Neural cell (in vitro differentiated cells): ENCODE measurements around the gene MAML3. TPM values are rescaled to one million over a fixed set of nuclear protein-coding genes. Genes with fewer than 3 reads are reported as not detected.

Experiments
- H2AFZ ChIP-seq: fragments of 200-600, 300-800 bp; sonication (generic), shearing (Covaris generic); 2 replicates; pipeline ENCODE4 v1.6.0; 2014; ENCODE audit warnings: low read depth, mild to moderate bottlenecking, antibody characterized with exemption, low read length, moderate library complexity
- H3F3A ChIP-seq: fragments of 200-600 bp; shearing (Covaris generic); 2 replicates; pipeline ENCODE4 v1.6.1; 2016; ENCODE audit warnings: mild to moderate bottlenecking, moderate library complexity, mixed read lengths, antibody characterized with exemption, low read length; ENCODE audit not compliant: insufficient read depth, poor library complexity, severe bottlenecking
- H3K27ac ChIP-seq: fragments of 200-600, 300-800 bp; sonication (generic), shearing (Covaris generic); 2 replicates; pipeline ENCODE4 v1.5.1; 2014; ENCODE audit warnings: mild to moderate bottlenecking, low read length, moderate library complexity
- H3K27me3 ChIP-seq: fragments of 300-800, 200-600 bp; sonication (generic), shearing (Covaris generic); 2 replicates; pipeline ENCODE4 v1.6.0; 2014; ENCODE audit warnings: mild to moderate bottlenecking, low read depth, low read length, moderate library complexity; ENCODE audit not compliant: insufficient read depth
- H3K36me3 ChIP-seq: fragments of 300-800, 200-600 bp; sonication (generic), shearing (Covaris generic); 2 replicates; pipeline ENCODE4 v1.5.1; 2014; ENCODE audit warnings: mild to moderate bottlenecking, antibody characterized with exemption, low read length, moderate library complexity; ENCODE audit not compliant: insufficient read depth
- H3K4me2 ChIP-seq: fragments of 300-800, 200-600 bp; sonication (generic), shearing (Covaris generic); 2 replicates; pipeline ENCODE4 v1.6.0; 2014; ENCODE audit warnings: mild to moderate bottlenecking, low read length
- H3K4me3 ChIP-seq: fragments of 300-800, 200-600 bp; sonication (generic), shearing (Covaris generic); 2 replicates; pipeline ENCODE4 v1.5.1; 2014; ENCODE audit warnings: mild to moderate bottlenecking, low read length, moderate library complexity
- H3K79me2 ChIP-seq: fragments of 200-600 bp; shearing (Covaris generic); replicated peaks from 2 replicates; pipeline ENCODE4 v1.6.0; 2014; ENCODE audit warnings: mild to moderate bottlenecking, low read length, moderate library complexity; ENCODE audit not compliant: insufficient read depth
- H3K9ac ChIP-seq: fragments of 300-800, 200-600 bp; sonication (generic), shearing (Covaris generic); 2 replicates; pipeline ENCODE4 v1.6.1; 2016; ENCODE audit warnings: mild to moderate bottlenecking, low read length, mixed read lengths
- H3K9me2 ChIP-seq: fragments of 200-600 bp; shearing (Covaris generic); 2 replicates; pipeline ENCODE4 v1.6.1; 2016; ENCODE audit warnings: mild to moderate bottlenecking, low read length, mixed read lengths; ENCODE audit not compliant: insufficient read depth
- H3K9me3 ChIP-seq: fragments of 200-600, 300-800 bp; sonication (generic), shearing (Covaris generic); 2 replicates; pipeline ENCODE4 v1.6.1; 2016; ENCODE audit warnings: mild to moderate bottlenecking, mixed run types, low read length, moderate library complexity, mixed read lengths
- H4K20me1 ChIP-seq: fragments of 200-600 bp; shearing (Covaris generic); 2 replicates; pipeline ENCODE4 v1.6.1; 2016; ENCODE audit warnings: mild to moderate bottlenecking, mixed run types; ENCODE audit not compliant: insufficient read depth
- CTCF ChIP-seq: fragments of 450-650 bp; IDR thresholded peaks from 2 replicates; pipeline ENCODE4 v1.5.1; 2014; ENCODE audit warnings: antibody characterized with exemption, mild to moderate bottlenecking, moderate library complexity; ENCODE audit not compliant: poor library complexity, severe bottlenecking
- EP300 ChIP-seq: fragments of 450-650 bp; conservative IDR thresholded peaks from 2 replicates; pipeline ENCODE4 v1.6.1; 2014; ENCODE audit warnings: antibody characterized with exemption, mild to moderate bottlenecking, moderate library complexity; ENCODE audit not compliant: poor library complexity, severe bottlenecking
- EZH2 ChIP-seq: fragments of 200-600, 300-800 bp; shearing (Covaris generic), sonication (generic); IDR thresholded peaks from 2 replicates; pipeline ENCODE4 v1.6.1; 2014; ENCODE audit warnings: antibody characterized with exemption, low read length, borderline replicate concordance, mild to moderate bottlenecking; ENCODE audit not compliant: insufficient read depth, poor library complexity, severe bottlenecking
- MXI1 ChIP-seq: fragments of 450-650 bp; conservative IDR thresholded peaks from 2 replicates; pipeline ENCODE4 v1.6.1; 2014; ENCODE audit warnings: antibody characterized with exemption, mild to moderate bottlenecking; ENCODE audit not compliant: poor library complexity, severe bottlenecking
- POLR2AphosphoS5 ChIP-seq: IDR thresholded peaks from 2 replicates; pipeline ENCODE4 v1.6.1; 2012
- RAD21 ChIP-seq: fragments of 450-650 bp; conservative IDR thresholded peaks from 2 replicates; pipeline ENCODE4 v1.6.1; 2014; ENCODE audit warnings: antibody characterized with exemption, mild to moderate bottlenecking, moderate library complexity
- REST ChIP-seq: IDR thresholded peaks from 2 replicates; pipeline ENCODE4 v1.6.1; 2012; ENCODE audit warnings: borderline replicate concordance
- SMC3 ChIP-seq: fragments of 450-650 bp; conservative IDR thresholded peaks from 2 replicates; pipeline ENCODE4 v1.6.1; 2014; ENCODE audit warnings: antibody characterized with exemption, mild to moderate bottlenecking, moderate library complexity; ENCODE audit not compliant: poor library complexity
- TAF1 ChIP-seq: IDR thresholded peaks from 2 replicates; pipeline ENCODE4 v1.6.1; 2012; ENCODE audit warnings: low read depth
- polyA plus RNA-seq: library from polyadenylated mRNA; depleted of rRNA; stranded (reverse); fragments of >200 nt; gene quantifications from 2 replicates; pipeline ENCODE4 v1.2.3, GENCODE V29; 2014

The MAML3 gene
- polyA plus RNA-seq, 1 donor from 2014 or later, result 10.2 TPM

- H3K79me2 ChIP-seq, result no peaks in the 10 kb centered on the region
- H3K9me3 ChIP-seq, result no peaks in the 10 kb centered on the region
- no peak overlapping the region for H3K9ac ChIP-seq
- H4K20me1 ChIP-seq, result no peaks in the 10 kb centered on the region
- no peak overlapping the region for H3K4me2 ChIP-seq
- no peak overlapping the region for H2AFZ ChIP-seq
- peaks cover 3% of the 10 kb centered on the region for H3F3A ChIP-seq
- H3K36me3 ChIP-seq, result no peaks in the 10 kb centered on the region
- no peak for TF ChIP-seq EP300
- no peak for TF ChIP-seq POLR2AphosphoS5
- no peak for TF ChIP-seq REST
- no peak for TF ChIP-seq SMC3
- no peak for TF ChIP-seq MXI1
- TF ChIP-seq CTCF, result no peak
- no peak for TF ChIP-seq RAD21
- no peak for TF ChIP-seq EZH2
- TF ChIP-seq TAF1, result no peak
- H3K27me3 ChIP-seq, result no peaks in the 10 kb centered on the region
- no peak overlapping the region for H3K27ac ChIP-seq
- H3K4me3 ChIP-seq, result no peak overlapping the region
- H3K9me2 ChIP-seq, result no peaks in the 10 kb centered on the region
Observed at GRCh38 chr4:139669890-139670289, 484.1 kb downstream of the MAML3 start.

- Histone ChIP-seq H3K27me3 (no peaks in the 10 kb centered on the region), H3K36me3 (no peaks in the 10 kb centered on the region), H3K9me3 (no peaks in the 10 kb centered on the region), H3K4me2 (no peak overlapping the region), H3K9ac (no peak overlapping the region), H3K4me3 (no peak overlapping the region), H4K20me1 (no peaks in the 10 kb centered on the region), H3F3A (peaks cover 3% of the 10 kb centered on the region), H3K27ac (no peak overlapping the region), H3K9me2 (no peaks in the 10 kb centered on the region), H3K79me2 (no peaks in the 10 kb centered on the region), H2AFZ (no peak overlapping the region)
- TF ChIP-seq CTCF, result no peak
- TF ChIP-seq POLR2AphosphoS5, result no peak
- no peak for TF ChIP-seq EP300
- TF ChIP-seq RAD21, result no peak
- TF ChIP-seq SMC3, result no peak
- TF ChIP-seq REST, result no peak
- TF ChIP-seq TAF1, result no peak
- TF ChIP-seq MXI1, result no peak
- TF ChIP-seq EZH2, result no peak
Observed at GRCh38 chr4:139669335-139669734, 484.6 kb downstream of the MAML3 start.
